K562 treated with DMSO at 1 percent for 48 hours (cell line): ENCODE measurements around the gene PLXNA3. TPM values are rescaled to one million over a fixed set of nuclear protein-coding genes. Genes with fewer than 3 reads are reported as not detected.

Experiments
- total RNA-seq: library from RNA; unstranded; fragments of 300-600 nt; gene quantifications from 2 replicates; pipeline ENCODE4 v1.2.3, GENCODE V29; 2022; ENCODE audit warnings: low replicate concordance; ENCODE audit errors: extremely low read depth

The PLXNA3 gene
- not detected in 2 replicates for total RNA-seq

DNA sequence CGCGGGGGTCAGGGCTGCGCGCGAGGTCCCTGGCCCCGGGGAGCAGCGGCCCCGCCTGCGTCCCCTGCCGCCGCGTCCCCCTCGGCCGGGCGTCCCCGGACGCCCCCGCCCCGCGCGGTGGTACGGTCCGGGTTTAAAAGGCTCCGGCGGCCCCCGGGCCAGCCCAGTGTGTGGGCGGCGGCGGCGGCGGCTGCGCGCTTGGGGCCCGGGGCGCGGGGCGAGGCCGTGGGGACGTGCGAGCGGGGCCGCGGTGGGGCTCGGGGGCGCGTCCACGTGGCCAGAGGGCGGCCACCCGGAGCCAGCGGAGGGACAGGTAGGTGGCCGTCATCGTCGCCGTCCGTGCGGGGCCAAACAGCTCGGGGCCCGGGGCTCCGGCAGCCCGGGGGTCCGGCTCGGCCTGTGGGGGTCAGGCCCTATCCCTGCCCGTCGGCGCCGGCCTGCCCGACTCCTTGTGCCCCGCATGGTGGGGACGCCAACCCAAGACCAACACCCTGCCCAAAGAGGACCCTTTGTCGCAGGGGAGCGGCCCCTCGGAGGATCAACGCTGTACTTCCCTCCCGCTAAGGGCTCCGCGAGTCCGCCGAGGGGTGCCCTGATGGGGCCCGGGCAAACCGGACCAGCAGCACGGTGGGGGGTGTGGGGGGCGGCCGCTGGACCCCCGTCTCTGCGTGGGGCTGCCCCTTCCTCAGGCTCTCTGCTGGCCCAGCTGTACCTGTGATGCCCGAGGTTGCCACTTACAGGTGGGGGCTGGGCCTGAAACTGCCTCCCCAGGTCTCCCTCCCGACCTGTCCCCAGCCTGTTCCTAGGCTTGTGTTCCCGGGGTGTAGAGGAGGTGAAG is at the start of gene PLXNA3:
Gene PLXNA3, plus strand, starts transcription at position 166 of the 838 bp plus-strand sequence. CDS start 1,903 bp downstream, outside the sequence.

DNA sequence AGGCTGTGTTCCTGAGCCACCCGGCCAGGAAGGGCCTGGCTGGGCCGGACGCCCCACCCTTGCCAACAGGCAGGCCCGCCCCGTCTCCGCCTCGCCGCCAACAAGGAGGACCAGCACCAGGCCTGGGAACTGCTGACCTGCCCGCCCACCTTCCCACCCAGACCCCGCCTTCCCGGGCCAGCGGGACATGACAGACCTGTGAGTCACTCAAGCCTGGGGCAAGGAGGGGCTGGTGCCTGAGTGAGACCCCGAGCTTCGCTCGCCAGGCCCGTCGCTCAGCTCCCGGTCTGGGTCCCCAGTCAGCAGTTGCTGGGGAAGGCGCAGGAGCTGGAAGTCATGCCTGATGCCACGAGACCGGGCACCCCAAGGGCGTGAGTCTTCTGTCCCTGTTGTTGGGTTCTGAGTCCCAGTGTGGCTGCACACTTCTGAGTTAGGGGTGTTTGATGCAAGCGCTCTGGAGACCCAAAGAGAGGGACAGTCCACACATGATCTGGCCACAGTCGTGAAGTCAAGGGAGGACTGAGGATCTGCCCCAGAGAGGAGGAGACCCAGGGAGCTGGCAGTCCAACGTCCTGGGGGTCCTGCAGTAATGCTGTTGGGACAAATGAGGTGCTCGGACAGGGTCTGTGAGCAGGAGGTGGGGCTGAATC is 48.7 kb upstream of the PLXNA3 start, which contains the start of gene DNASE1L1:
Gene DNASE1L1, minus strand, starts transcription at position 33 of the 650 bp plus-strand sequence. CDS start 3,686 bp downstream, outside the sequence.

DNA sequence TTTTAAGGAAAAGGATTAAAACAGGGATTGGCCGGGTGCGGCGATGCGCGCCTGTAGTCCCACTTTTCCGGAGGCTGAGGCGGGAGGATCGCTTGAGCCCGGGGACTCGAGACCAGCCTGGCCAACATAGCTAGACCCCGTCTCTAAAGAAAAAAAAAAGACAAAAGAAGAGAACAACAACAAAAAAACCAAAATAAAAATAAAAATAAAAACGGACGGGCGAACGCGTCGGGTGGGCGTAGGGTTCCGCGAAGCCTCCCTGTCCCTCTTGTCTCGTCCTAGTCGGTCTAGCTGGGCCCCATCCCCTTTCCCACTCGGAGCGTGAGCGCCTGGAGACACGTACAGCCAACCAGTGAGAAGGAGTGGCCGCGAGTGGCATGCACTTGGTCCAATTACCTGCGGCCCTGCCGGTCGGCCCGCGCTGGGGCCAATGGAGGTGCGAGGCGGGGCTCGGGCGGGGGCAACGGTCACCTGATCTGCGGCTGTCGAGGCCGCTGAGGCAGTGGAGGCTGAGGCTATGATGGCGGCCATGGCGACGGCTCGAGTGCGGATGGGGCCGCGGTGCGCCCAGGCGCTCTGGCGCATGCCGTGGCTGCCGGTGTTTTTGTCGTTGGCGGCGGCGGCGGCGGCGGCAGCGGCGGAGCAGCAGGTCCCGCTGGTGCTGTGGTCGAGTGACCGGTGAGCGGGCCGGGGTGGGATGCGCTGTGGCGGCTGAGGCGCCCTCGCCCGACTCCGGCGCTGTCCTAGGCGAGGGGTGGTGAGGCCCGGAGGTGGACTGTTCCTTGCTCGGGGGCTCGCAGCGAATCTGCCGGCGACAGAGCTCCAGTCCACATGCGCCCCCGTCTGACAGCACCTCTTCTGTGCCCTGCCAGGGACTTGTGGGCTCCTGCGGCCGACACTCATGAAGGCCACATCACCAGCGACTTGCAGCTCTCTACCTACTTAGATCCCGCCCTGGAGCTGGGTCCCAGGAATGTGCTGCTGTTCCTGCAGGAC is 29.6 kb upstream of the PLXNA3 start, which contains the start of gene ATP6AP1:
Gene ATP6AP1, plus strand, starts transcription at position 502 of the 996 bp plus-strand sequence. Its CDS starts 16 bp downstream, at position 518.

DNA sequence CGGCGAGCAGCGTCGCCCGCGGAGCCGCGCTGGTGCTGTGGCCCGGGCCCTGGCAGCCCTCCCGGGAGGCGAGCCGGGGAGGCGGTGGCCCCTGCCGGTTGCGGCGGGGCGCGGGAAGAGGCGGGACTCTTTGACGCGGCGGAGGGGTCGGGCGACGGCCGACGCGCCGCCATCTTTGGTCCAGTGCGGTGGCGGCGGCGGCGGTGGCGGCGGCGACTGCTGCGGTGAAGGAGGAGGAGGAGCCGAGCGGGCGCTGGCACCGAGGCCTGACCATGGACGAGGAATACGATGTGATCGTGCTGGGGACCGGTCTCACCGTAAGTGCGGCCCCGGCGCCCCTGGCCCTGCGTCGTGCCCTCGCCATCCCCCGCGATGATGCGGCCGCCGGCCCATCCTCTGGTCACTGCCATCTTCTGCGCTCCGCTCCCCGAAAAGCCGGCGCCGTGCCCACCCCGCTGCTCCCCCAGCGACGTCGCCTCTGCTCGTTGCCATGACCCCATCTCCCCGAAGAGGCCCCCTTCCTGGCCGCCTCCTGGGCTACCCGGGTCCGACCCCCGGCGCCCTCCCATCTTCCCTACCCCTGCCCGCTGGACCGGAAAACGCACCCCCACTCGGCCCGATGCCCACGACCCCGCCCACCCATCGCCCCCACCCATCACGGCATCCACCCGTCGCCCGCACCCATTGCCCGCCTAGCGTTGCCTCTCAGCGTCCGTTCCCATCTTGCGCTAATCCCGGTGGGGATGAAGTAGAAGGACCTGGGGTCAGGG is 20.9 kb upstream of the PLXNA3 start, which contains the start of gene GDI1:
Gene GDI1, plus strand, starts transcription at position 172 of the 770 bp plus-strand sequence. Its CDS starts 101 bp downstream, at position 273.

DNA sequence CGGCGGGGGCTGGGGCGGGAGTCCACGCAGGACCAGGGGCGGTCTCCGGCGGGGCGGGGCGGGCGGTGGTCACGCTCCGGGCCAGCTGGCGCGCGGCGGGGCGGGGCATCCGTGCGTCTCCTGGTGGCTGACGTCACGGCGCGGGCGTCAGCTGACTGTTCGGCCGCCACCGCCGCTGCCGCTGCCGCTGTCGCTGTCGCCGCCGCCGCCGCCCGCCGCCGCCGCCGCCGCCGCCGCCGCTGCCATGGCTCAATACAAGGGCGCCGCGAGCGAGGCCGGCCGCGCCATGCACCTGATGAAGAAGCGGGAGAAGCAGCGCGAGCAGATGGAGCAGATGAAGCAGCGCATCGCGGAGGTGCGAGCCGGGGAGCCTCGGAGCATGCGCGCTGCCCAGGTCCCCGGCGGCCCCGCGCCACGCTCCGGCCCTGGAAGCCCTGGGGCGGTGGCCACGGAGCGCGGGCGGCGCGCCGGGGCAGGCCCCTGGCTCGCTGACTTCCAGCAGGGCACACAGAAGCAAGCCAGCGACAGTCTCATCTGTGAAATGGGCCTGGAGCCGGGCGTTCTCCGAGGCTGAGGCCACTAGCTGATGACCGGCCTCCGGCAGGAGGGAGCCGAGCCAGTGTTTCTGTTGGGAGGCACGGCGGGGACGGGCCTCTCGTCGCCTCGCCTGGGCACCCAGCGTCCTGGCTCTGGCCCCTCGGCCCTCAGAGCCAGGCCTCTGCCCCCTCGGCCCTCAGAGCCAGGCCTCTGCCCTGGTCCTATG is 13.9 kb upstream of the PLXNA3 start, which contains the start of gene FAM50A:
Gene FAM50A, plus strand, starts transcription at position 150 of the 763 bp plus-strand sequence. Its CDS starts 95 bp downstream, at position 245.

DNA sequence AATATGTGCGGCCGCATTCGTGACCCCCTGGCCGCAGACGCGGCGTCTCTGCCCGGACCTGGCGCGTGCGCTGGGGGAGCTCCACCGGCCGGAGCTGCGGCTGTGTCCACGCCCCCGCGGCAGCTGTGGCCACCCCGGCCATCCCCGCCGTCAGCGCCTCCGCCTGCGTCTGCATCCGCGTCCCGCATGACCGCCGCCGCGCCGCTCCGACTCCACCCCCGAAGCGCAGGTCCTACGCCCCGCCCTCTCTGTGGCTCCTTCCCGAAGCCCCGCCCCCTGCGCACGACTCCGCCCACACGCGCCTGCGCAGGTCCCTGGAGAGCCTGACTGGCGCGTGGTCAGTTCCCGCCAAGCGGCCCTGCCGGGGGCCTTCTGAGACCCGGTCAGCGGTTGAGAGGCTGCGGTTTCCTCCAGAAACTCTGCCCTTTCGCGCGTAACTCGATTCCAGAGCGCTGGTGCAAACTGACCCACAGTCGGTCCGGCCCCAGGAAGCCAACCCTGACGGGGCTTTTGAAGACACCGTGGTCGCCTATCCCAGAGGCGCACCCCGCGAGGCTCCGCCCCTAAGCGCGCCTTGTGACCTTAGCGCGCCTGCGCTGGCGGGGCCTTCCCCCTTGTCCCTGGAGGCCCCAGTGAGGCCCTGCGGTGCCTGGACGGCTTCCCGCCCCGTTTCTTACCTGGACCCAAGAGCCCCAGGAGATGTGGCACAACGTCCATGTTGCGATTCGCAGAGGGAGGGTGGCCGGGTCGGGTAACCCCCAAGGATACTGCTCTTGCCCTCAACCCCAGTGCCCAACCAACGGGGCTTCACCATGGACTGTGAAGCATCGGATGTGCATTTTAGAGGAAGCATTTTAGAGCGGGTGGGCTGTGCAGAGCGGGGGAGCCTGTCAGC is 20.9 kb downstream of the PLXNA3 start, which contains the start of gene LAGE3:
Gene LAGE3, minus strand, starts transcription at position 554 of the 895 bp plus-strand sequence. Its CDS starts 366 bp downstream, at position 188.

DNA sequence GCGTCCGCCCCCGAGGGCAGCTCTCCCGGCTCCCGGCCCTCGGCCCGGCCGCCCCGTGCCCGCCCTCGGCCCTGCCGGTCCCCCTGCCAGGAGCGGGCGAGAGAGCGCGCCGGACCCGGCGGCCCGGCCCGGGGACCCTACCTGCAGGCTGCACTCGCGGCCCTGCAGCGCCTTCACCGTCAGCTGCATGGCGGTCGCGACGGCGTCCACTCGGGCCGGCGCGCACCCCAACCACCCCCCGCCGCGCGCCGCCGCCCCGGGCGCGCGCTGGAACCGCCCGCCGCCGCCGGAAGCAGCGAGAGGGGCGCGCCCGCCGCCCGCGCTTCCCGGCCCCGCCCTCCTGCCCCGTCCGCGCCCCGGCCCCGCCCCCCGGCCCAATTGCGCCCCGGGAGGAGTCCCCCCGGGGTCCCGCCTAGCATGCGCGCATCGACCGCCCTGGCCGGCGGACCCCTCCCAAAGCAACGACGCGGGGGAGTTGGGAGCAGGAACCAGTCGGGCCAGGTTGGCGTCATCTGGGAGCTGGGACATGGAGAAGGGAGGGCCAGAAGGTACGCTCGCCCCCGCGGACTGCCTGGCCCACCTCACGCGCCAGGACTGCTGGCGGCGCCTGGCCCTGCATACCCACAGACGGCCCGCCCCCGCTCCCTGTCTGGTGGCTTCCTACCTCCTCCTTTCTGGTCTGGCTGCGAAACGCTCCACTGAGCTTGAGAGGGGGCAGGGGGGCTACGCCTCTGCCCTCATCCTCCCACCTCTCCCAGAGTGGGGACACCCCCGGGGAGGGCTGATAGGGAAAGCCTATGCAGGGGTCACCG is 28.5 kb downstream of the PLXNA3 start, which contains the start of gene UBL4A:
Gene UBL4A, minus strand, starts transcription at position 220 of the 812 bp plus-strand sequence. Its CDS starts 31 bp downstream, at position 189.

DNA sequence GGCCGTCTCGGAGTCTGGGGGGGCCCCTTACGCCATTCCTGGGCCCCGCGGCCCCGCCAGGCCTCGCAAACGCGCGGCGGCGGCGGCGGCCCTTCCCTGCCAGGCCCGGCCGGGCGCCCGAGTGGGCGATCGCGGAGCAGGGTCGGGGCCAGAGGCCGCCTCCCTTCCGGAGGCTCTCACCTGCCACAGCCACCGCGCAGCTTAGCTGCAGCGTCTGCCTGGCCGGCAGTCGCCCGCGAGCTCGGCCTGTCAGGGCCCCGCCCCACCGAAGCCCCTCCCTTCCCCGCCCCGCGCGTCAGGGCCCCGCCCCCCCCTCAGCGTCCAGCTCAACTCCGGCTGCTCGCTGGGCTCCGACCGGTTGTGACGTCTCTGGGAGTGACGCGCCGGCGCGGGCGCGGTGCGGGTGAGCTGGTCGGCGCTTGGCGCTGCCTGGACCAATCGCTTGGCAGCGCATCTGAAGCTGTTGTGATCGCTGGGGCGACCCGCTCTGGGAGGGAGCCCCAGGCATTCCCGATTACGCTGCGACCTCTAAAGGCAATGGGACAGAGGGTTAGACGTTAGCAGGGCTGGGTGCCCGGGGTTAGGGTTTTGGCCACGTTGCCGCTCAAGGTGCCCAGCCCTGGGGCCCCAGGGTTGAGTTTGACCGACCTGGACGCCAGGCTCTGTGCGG is 32.5 kb downstream of the PLXNA3 start, which contains the start of gene SLC10A3:
Gene SLC10A3, minus strand, starts transcription at position 216 of the 670 bp plus-strand sequence. CDS start 1,689 bp downstream, outside the sequence.

DNA sequence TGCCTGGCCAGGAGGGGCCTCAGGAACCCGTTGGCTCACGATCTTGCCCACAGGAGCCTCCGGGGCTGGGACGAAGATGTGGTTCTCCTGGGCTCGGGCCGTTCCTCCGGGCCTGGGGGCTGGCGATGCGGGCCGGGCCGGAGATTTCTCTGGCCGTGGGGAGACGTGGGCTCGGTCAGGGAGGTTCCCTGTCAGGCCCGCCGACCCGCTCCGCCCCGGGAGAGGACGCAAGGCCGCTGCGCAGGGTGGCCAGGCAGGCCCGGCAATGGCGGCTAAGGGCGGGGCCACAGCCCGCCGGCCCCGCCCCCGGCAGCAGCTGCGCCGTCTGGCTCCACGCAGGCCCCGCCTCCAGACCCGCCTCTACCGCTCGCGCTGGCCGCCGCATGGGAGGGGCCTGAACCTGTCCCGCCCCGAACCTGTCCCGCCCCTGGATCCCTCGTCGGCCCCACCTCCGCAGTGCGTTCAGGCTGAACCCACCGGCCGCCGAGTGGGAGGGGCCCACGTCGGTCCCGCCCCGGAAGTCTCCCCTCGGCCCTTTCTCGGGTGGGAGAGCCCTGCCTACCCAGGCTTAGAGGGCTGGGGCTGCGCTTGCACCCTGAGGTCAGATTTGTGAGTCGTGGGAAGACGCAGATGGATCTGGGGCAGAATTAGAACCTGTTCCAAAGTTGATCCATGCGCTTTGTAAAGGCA is 58.0 kb downstream of the PLXNA3 start, which contains the start of gene FAM3A:
Gene FAM3A, minus strand, starts transcription at position 267 of the 690 bp plus-strand sequence. CDS start 460 bp downstream, outside the sequence.

Other genes with a start within 250 kb of the PLXNA3 start
- gene OPN1MW2, start 238.5 kb upstream of the PLXNA3 start, total RNA-seq, result not detected in 2 replicates
- not detected in 2 replicates for gene OPN1MW3, start 200.7 kb upstream of the PLXNA3 start, total RNA-seq
- not detected in 2 replicates for gene TEX28, start 163.2 kb upstream of the PLXNA3 start, total RNA-seq
- not detected in 2 replicates for gene TKTL1, start 162.5 kb upstream of the PLXNA3 start, total RNA-seq
- gene FLNA, start 83.6 kb upstream of the PLXNA3 start, total RNA-seq, result 349 TPM in 1 of 2 replicates, not detected in the other
- gene EMD, start 79.0 kb upstream of the PLXNA3 start, total RNA-seq, result not detected in 2 replicates
- gene RPL10, start 59.9 kb upstream of the PLXNA3 start, total RNA-seq, result 7,940 and 9,888 TPM in 2 replicates
- not detected in 2 replicates for gene DNASE1L1, start 49.0 kb upstream of the PLXNA3 start, total RNA-seq
- not detected in 2 replicates for gene TAFAZZIN, start 46.7 kb upstream of the PLXNA3 start, total RNA-seq
- 191 TPM in 1 of 2 replicates, not detected in the other for gene ATP6AP1, start 29.6 kb upstream of the PLXNA3 start, total RNA-seq
- not detected in 2 replicates for gene GDI1, start 21.1 kb upstream of the PLXNA3 start, total RNA-seq
- gene FAM50A, start 14.1 kb upstream of the PLXNA3 start, total RNA-seq, result 772 TPM in 1 of 2 replicates, not detected in the other
- gene LAGE3, start 21.0 kb downstream of the PLXNA3 start, total RNA-seq, result 555 TPM in 1 of 2 replicates, not detected in the other
- gene UBL4A, start 28.3 kb downstream of the PLXNA3 start, total RNA-seq, result not detected in 2 replicates
- not detected in 2 replicates for gene SLC10A3, start 32.3 kb downstream of the PLXNA3 start, total RNA-seq
- not detected in 2 replicates for gene FAM3A, start 58.0 kb downstream of the PLXNA3 start, total RNA-seq
- 530 TPM in 1 of 2 replicates, not detected in the other for gene G6PD, start 88.6 kb downstream of the PLXNA3 start, total RNA-seq
- 340 TPM in 1 of 2 replicates, not detected in the other for gene IKBKG, start 89.3 kb downstream of the PLXNA3 start, total RNA-seq
- not detected in 2 replicates for gene CTAG1A, start 126.9 kb downstream of the PLXNA3 start, total RNA-seq
- not detected in 2 replicates for gene CTAG1B, start 161.0 kb downstream of the PLXNA3 start, total RNA-seq
- gene CTAG2, start 195.3 kb downstream of the PLXNA3 start, total RNA-seq, result not detected in 2 replicates